Smooth muscle cell (in vitro differentiated cells): ENCODE measurements around the gene OR2M4. TPM values are rescaled to one million over a fixed set of nuclear protein-coding genes. Genes with fewer than 3 reads are reported as not detected.

Source experiments
- DNase-seq: peaks from one replicate; lab custom pipeline; 2025; ENCODE audit not compliant: unreplicated experiment; lab: John Stamatoyannopoulos, UW
- H2AFZ ChIP-seq: fragments of 200-600 bp; sonication (generic); 2 replicates; pipeline ENCODE4 v1.6.0; 2016; ENCODE audit warnings: antibody characterized with exemption, low read depth, mild to moderate bottlenecking
- H3F3A ChIP-seq: fragments of 200-600 bp; sonication (generic); 2 replicates; pipeline ENCODE4 v1.6.0; 2017; ENCODE audit warnings: antibody characterized with exemption, low read depth
- H3K27ac ChIP-seq: fragments of 200-600 bp; sonication (generic); 2 replicates; pipeline ENCODE4 v1.5.1; 2016; ENCODE audit warnings: low read depth, mild to moderate bottlenecking
- H3K27me3 ChIP-seq: fragments of 200-600 bp; sonication (generic); 2 replicates; pipeline ENCODE4 v1.6.1; 2016; ENCODE audit warnings: low read depth, mild to moderate bottlenecking
- H3K36me3 ChIP-seq: fragments of 200-600 bp; sonication (generic); 2 replicates; pipeline ENCODE4 v1.5.1; 2016; ENCODE audit warnings: low read depth
- H3K4me1 ChIP-seq: fragments of 200-600 bp; sonication (generic); 2 replicates; pipeline ENCODE4 v1.5.1; 2016; ENCODE audit warnings: low read depth
- H3K4me2 ChIP-seq: fragments of 200-600 bp; sonication (generic); 2 replicates; pipeline ENCODE4 v1.6.0; 2016; ENCODE audit warnings: mild to moderate bottlenecking
- H3K4me3 ChIP-seq: fragments of 200-600 bp; sonication (generic); 2 replicates; pipeline ENCODE4 v1.5.1; 2016; ENCODE audit warnings: mild to moderate bottlenecking
- H3K79me2 ChIP-seq: fragments of 200-600 bp; sonication (generic); 2 replicates; pipeline ENCODE4 v1.6.0; 2016; ENCODE audit warnings: low read depth, mild to moderate bottlenecking
- H3K9ac ChIP-seq: fragments of 200-600 bp; sonication (generic); 2 replicates; pipeline ENCODE4 v1.6.0; 2016; ENCODE audit warnings: low read depth
- H3K9me3 ChIP-seq: fragments of 200-600 bp; sonication (generic); replicated peaks from 2 replicates; pipeline ENCODE4 v1.5.1; 2016; ENCODE audit warnings: low read depth
- H4K20me1 ChIP-seq: fragments of 200-600 bp; sonication (generic); 2 replicates; pipeline ENCODE4 v1.6.0; 2016; ENCODE audit warnings: low read depth
- CTCF ChIP-seq: fragments of 200-600 bp; sonication (generic); IDR thresholded peaks from 2 replicates; pipeline ENCODE4 v1.5.1; 2017; ENCODE audit warnings: borderline replicate concordance, mild to moderate bottlenecking, antibody characterized with exemption; ENCODE audit not compliant: insufficient read depth, poor library complexity, severe bottlenecking
- WGBS: methylation state at CpG from one replicate; pipeline ENCODE4 v1.1.7; 2016; ENCODE audit warnings: low lambda C conversion rate; 5-methylcytosine and 5-hydroxymethylcytosine counted together
- polyA plus RNA-seq: library from polyadenylated mRNA; unstranded; fragments of >200 nt; fragmentation: Nextera tagmentation; extraction: Ambion mirVana; gene quantifications from 2 replicates; pipeline ENCODE4 v1.2.1, GENCODE V29; 2016
- total RNA-seq: library from RNA; depleted of rRNA; stranded (reverse); fragments of >200 nt; gene quantifications from 2 replicates; pipeline ENCODE4 v1.2.3, GENCODE V29; 2014

OR2M4 gene
- total and polyA plus RNA-seq, 2 experiments from 2014 or later, result not detected

GRCh38 chr1:248194117-248194516, 37.1 kb upstream of the OR2M4 start:
- H3K9ac ChIP-seq, result no peak overlapping the region
- no peaks in the 10 kb centered on the region for H3K4me1 ChIP-seq
- 17% methylated on average over 1 of the region's 1 CpG for WGBS
- H3K27me3 ChIP-seq, result no peaks in the 10 kb centered on the region
- no peak overlapping the region for H3K27ac ChIP-seq
- H3K9me3 ChIP-seq, result peaks cover 9% of the 10 kb centered on the region
- no peaks in the 10 kb centered on the region for H3K36me3 ChIP-seq
- H2AFZ ChIP-seq, result no peak overlapping the region
- no peak for TF ChIP-seq CTCF
- no peaks in the 10 kb centered on the region for H3K79me2 ChIP-seq
- no peak overlapping the region for H3K4me3 ChIP-seq
- H3F3A ChIP-seq, result no peaks in the 10 kb centered on the region
- DNase-seq, result no peak
- no peak overlapping the region for H3K4me2 ChIP-seq
- H4K20me1 ChIP-seq, result no peaks in the 10 kb centered on the region

- H3K4me2 ChIP-seq, result no peak within 1 kb of the TSS
- peaks cover 11% of the 10 kb centered on the region for H3K9me3 ChIP-seq
- no peak within 1 kb of the TSS for H3K4me3 ChIP-seq
- TF ChIP-seq CTCF, result no peak
- DNase-seq, result no peak
- H4K20me1 ChIP-seq, result no peaks in the 10 kb centered on the region
- no peaks in the 10 kb centered on the region for H3K36me3 ChIP-seq
- H3K79me2 ChIP-seq, result no peaks in the 10 kb centered on the region
- H2AFZ ChIP-seq, result no peak within 1 kb of the TSS
- H3K4me1 ChIP-seq, result no peaks in the 10 kb centered on the region
- no peak within 1 kb of the TSS for H3K27ac ChIP-seq
- H3F3A ChIP-seq, result no peaks in the 10 kb centered on the region
- 68% methylated on average over 4 of the region's 4 CpGs for WGBS
- no peak within 1 kb of the TSS for H3K9ac ChIP-seq
- no peaks in the 10 kb centered on the region for H3K27me3 ChIP-seq
Measured at GRCh38 chr1:248196965-248197364, 34.3 kb upstream of the OR2M4 start, which contains the start of gene OR2M3. Gene OR2M3, plus strand, starts transcription at chr1:248197265. Its CDS starts 5,803 bp downstream, at chr1:248203068.

- Histone ChIP-seq H3K27me3 (no peaks in the 10 kb centered on the region), H3K9me3 (peaks cover 6% of the 10 kb centered on the region), H4K20me1 (no peaks in the 10 kb centered on the region), H2AFZ (no peak overlapping the region), H3F3A (no peaks in the 10 kb centered on the region), H3K9ac (no peak overlapping the region), H3K27ac (no peak overlapping the region), H3K4me2 (no peak overlapping the region), H3K4me3 (no peak overlapping the region), H3K79me2 (no peaks in the 10 kb centered on the region), H3K36me3 (no peaks in the 10 kb centered on the region), H3K4me1 (no peaks in the 10 kb centered on the region)
- no peak for DNase-seq
- TF ChIP-seq CTCF, result no peak
- WGBS, result 87% methylated on average over 1 of the region's 1 CpG
Measured at GRCh38 chr1:248215880-248216279, 15.3 kb upstream of the OR2M4 start.

GRCh38 chr1:248225537-248225936, 5.7 kb upstream of the OR2M4 start:
- TF ChIP-seq CTCF, result no peak

More at GRCh38 chr1:248225537-248225936, 5.7 kb upstream of the OR2M4 start:
- H3F3A ChIP-seq, result no peaks in the 10 kb centered on the region
- H3K27ac ChIP-seq, result no peak overlapping the region
- H3K4me1 ChIP-seq, result no peaks in the 10 kb centered on the region
- no peaks in the 10 kb centered on the region for H3K27me3 ChIP-seq
- no peaks in the 10 kb centered on the region for H3K36me3 ChIP-seq
- no peak for DNase-seq
- peaks cover 15% of the 10 kb centered on the region for H3K9me3 ChIP-seq
- H3K4me3 ChIP-seq, result no peak overlapping the region
- no peak overlapping the region for H2AFZ ChIP-seq
- H3K79me2 ChIP-seq, result no peaks in the 10 kb centered on the region
- no peak overlapping the region for H3K4me2 ChIP-seq
- WGBS, result 63% methylated on average over 1 of the region's 1 CpG
- H4K20me1 ChIP-seq, result no peaks in the 10 kb centered on the region
- no peak overlapping the region for H3K9ac ChIP-seq
